Measurements from ENCODE around the gene SNX30.

GRCh38 chr9:112856200-112856599 lies 105.6 kb downstream of the SNX30 start:
- TF ChIP-seq CTCF (IDR thresholded peaks at IDR 0.05): no peak
- TF ChIP-seq POLR2AphosphoS5 (IDR thresholded peaks at IDR 0.05; ENCODE audit: low read depth, low read length): no peak
- no peak for TF ChIP-seq TAF1 (IDR thresholded peaks at IDR 0.05; ENCODE audit: borderline replicate concordance, low read depth, low read length)
- TF ChIP-seq FOXM1 (IDR thresholded peaks at IDR 0.05; ENCODE audit: low read depth): no peak
- TF ChIP-seq, protein P1, sequence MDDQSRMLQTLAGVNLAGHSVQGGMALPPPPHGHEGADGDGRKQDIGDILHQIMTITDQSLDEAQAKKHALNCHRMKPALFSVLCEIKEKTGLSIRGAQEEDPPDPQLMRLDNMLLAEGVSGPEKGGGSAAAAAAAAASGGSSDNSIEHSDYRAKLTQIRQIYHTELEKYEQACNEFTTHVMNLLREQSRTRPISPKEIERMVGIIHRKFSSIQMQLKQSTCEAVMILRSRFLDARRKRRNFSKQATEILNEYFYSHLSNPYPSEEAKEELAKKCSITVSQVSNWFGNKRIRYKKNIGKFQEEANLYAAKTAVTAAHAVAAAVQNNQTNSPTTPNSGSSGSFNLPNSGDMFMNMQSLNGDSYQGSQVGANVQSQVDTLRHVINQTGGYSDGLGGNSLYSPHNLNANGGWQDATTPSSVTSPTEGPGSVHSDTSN (IDR thresholded peaks at IDR 0.05): no peak
- no peak for TF ChIP-seq RAD21 (IDR thresholded peaks at IDR 0.05; ENCODE audit: low read length)
- TF ChIP-seq, protein P2, sequence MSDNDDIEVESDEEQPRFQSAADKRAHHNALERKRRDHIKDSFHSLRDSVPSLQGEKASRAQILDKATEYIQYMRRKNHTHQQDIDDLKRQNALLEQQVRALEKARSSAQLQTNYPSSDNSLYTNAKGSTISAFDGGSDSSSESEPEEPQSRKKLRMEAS (IDR thresholded peaks at IDR 0.05; ENCODE audit: low read depth): no peak
- no peak for TF ChIP-seq USF1 (IDR thresholded peaks at IDR 0.05; ENCODE audit: borderline replicate concordance, low read depth)
- TF ChIP-seq JUND (IDR thresholded peaks at IDR 0.05): no peak
- TF ChIP-seq CHD2 (IDR thresholded peaks at IDR 0.05; ENCODE audit: low read length, partially characterized antibody): no peak

All from SK-N-SH (cell line).